LNCAP (cell line): ENCODE results near the gene TPPP.
"Not testable (repeated sequence)": the region's sequence is repeated elsewhere in the genome, so short reads cannot be mapped to it uniquely, and the experiment has no call there.

Source experiments
- CTCF ChIP-seq: fragments of 450-650 bp; IDR thresholded peaks from 2 replicates; pipeline ENCODE4 v1.5.1; 2017; ENCODE audit warnings: mild to moderate bottlenecking

The TPPP gene

GRCh38 chr5:693271-694041 is at the start of gene TPPP:
Gene TPPP (minus strand): TSS chr5:693352. CDS start chr5:678060, 15,292 bp downstream.
- not testable (repeated sequence) for TF ChIP-seq CTCF

- TF ChIP-seq CTCF, result no peak
Observed at GRCh38 chr5:717143-717542, 24.0 kb upstream of the TPPP start.

GRCh38 chr5:691817-692528 is 1.2 kb downstream of the TPPP start:
- TF ChIP-seq CTCF, result no peak

- TF ChIP-seq CTCF, result no peak
Observed at GRCh38 chr5:685262-686171, 7.6 kb downstream of the TPPP start.

- TF ChIP-seq CTCF, result no peak
Observed at GRCh38 chr5:684751-685216, 8.4 kb downstream of the TPPP start.

- no peak for TF ChIP-seq CTCF
Observed at GRCh38 chr5:683551-684481, 9.3 kb downstream of the TPPP start.
